H1 (cell line): ENCODE measurements around the gene POLA1. TPM values are rescaled to one million over a fixed set of nuclear protein-coding genes. Genes with fewer than 3 reads are reported as not detected.
A peak's percentile ranks its signal among the peaks of the same experiment; 100 is the strongest.

Experiments
- CTCF ChIA-PET: fragments of 300-600 bp; sonication (Branson Sonifier 250); formaldehyde crosslinking; loops from one replicate; lab custom pipeline; 2021; ENCODE audit not compliant: partially characterized antibody; lab: Charles Lee
- POLR2A ChIA-PET: fragments of 300-600 bp; sonication (Branson Sonifier 250); formaldehyde crosslinking; loops from one replicate; lab custom pipeline; 2021; ENCODE audit warnings: inconsistent platforms; ENCODE audit not compliant: partially characterized antibody; lab: Charles Lee
- DNase-seq, 2 experiments: peaks; one replicate each; pipeline versions ENCODE4 v3.0.0 to v3.0.0-alpha.2; 2010 to 2022; ENCODE audit warnings: low spot score in 2 of 2, low read depth in 1 of 2, mixed read lengths in 1 of 2
- FAIRE-seq: peaks from 2 replicates; lab custom pipeline; 2011; peaks lifted over from hg19 to GRCh38; lab: Jason Lieb, UNC
- H2AFZ ChIP-seq: 2 replicates; pipeline ENCODE4 v1.8.1; 2012; ENCODE audit warnings: low read length, inconsistent platforms
- H2AK5ac ChIP-seq: 2 replicates; pipeline ENCODE4 v1.6.1; 2013; ENCODE audit warnings: low read depth, low read length
- H2BK120ac ChIP-seq: replicated peaks from 2 replicates; pipeline ENCODE3; 2013; ENCODE audit warnings: low read depth, low read length, inconsistent platforms
- H2BK12ac ChIP-seq: 2 replicates; pipeline ENCODE4 v1.6.1; 2013; ENCODE audit warnings: low read depth, low read length
- H2BK15ac ChIP-seq: 2 replicates; pipeline ENCODE4 v1.6.1; 2013; ENCODE audit warnings: low read length
- H2BK20ac ChIP-seq: 2 replicates; pipeline ENCODE4 v1.6.1; 2013; ENCODE audit warnings: low read length
- H2BK5ac ChIP-seq: 2 replicates; pipeline ENCODE4 v1.6.1; 2013; ENCODE audit warnings: low read depth, low read length
- H3K14ac ChIP-seq: 2 replicates; pipeline ENCODE4 v1.6.1; 2013; ENCODE audit warnings: inconsistent platforms; ENCODE audit not compliant: insufficient read length
- H3K18ac ChIP-seq: 2 replicates; pipeline ENCODE4 v1.6.1; 2013; ENCODE audit warnings: low read length; ENCODE audit errors: extremely low read depth
- H3K23ac ChIP-seq: 2 replicates; pipeline ENCODE4 v1.6.1; 2013; ENCODE audit warnings: inconsistent platforms; ENCODE audit not compliant: insufficient read length
- H3K23me2 ChIP-seq: 2 replicates; pipeline ENCODE4 v1.6.1; 2013; ENCODE audit warnings: low read depth, low read length
- H3K27ac ChIP-seq: 2 replicates; pipeline ENCODE4 v1.6.1; 2011; ENCODE audit warnings: low read depth, low read length, inconsistent platforms
- H3K27me3 ChIP-seq, 4 experiments: replicated peaks in 1 of 4; 1 replicate in 1 of 4; 2 replicates in 3 of 4; pipeline versions ENCODE4 v1.6.1 to v1.8.1; 2011 to 2013; ENCODE audit warnings: low read length in 3 of 4, mild to moderate bottlenecking in 3 of 4, inconsistent platforms in 2 of 4, mixed read lengths in 2 of 4, moderate library complexity in 1 of 4; ENCODE audit not compliant: control insufficient read depth in 3 of 4, insufficient read depth in 3 of 4; ENCODE audit errors: extremely low read depth in 1 of 4
- H3K36me3 ChIP-seq, 4 experiments: 2 replicates each; pipeline versions ENCODE4 v1.6.1 to v1.8.1; 2011 to 2013; ENCODE audit warnings: mild to moderate bottlenecking in 4 of 4, low read length in 3 of 4, moderate library complexity in 2 of 4, control low read depth in 1 of 4, inconsistent platforms in 1 of 4; ENCODE audit not compliant: insufficient read depth in 4 of 4, control insufficient read depth in 2 of 4
- H3K4ac ChIP-seq: replicated peaks from 2 replicates; pipeline ENCODE3; 2013; ENCODE audit warnings: low read length, low read depth, mixed read lengths, inconsistent platforms; ENCODE audit not compliant: insufficient read length
- H3K4me1 ChIP-seq, 4 experiments: replicated peaks in 1 of 4; 1 replicate in 1 of 4; 2 replicates in 3 of 4; pipeline versions ENCODE4 v1.6.1 to v1.8.1; 2011 to 2013; ENCODE audit warnings: low read length in 3 of 4, inconsistent platforms in 2 of 4, mixed read lengths in 1 of 4; ENCODE audit not compliant: insufficient read depth in 4 of 4, control insufficient read depth in 3 of 4
- H3K4me2 ChIP-seq, 2 experiments: 2 replicates each; pipeline versions ENCODE4 v1.6.1 to v1.8.1; 2011 to 2013; ENCODE audit warnings: low read depth in 2 of 2, low read length in 2 of 2, control low read depth in 1 of 2, inconsistent platforms in 1 of 2, mild to moderate bottlenecking in 1 of 2; ENCODE audit not compliant: insufficient read depth in 1 of 2
- H3K4me3 ChIP-seq, 4 experiments: fragments of 200-600, 300-600 bp in 1 of 4; sonication (generic), shearing (Covaris generic), sonication (Bioruptor Twin) in 1 of 4; 2 replicates each; pipeline versions ENCODE4 v1.5.1 to v1.8.1; 2011 to 2016; ENCODE audit warnings: low read length in 4 of 4, low read depth in 3 of 4, control low read depth in 2 of 4, inconsistent platforms in 2 of 4, mild to moderate bottlenecking in 2 of 4, mixed read lengths in 1 of 4, moderate library complexity in 1 of 4; ENCODE audit not compliant: insufficient read depth in 2 of 4; ENCODE audit errors: extremely low read depth in 1 of 4
- H3K56ac ChIP-seq: replicated peaks from 2 replicates; pipeline ENCODE3; 2013; ENCODE audit warnings: low read depth, mild to moderate bottlenecking, mixed read lengths, low read length, inconsistent platforms; ENCODE audit not compliant: insufficient read length
- H3K79me1 ChIP-seq: 2 replicates; pipeline ENCODE4 v1.6.1; 2013; ENCODE audit warnings: low read depth, low read length, control low read depth
- H3K79me2 ChIP-seq, 2 experiments: 2 replicates each; pipeline versions ENCODE4 v1.6.1 to v1.8.1; 2012 to 2013; ENCODE audit warnings: low read length in 2 of 2, mild to moderate bottlenecking in 2 of 2, inconsistent platforms in 1 of 2; ENCODE audit not compliant: insufficient read depth in 2 of 2, control insufficient read depth in 1 of 2
- H3K9ac ChIP-seq, 4 experiments: replicated peaks in 1 of 4; 1 replicate in 1 of 4; 2 replicates in 3 of 4; pipeline versions ENCODE4 v1.6.1 to v1.8.1; 2011 to 2013; ENCODE audit warnings: low read depth in 3 of 4, low read length in 3 of 4, control low read depth in 2 of 4, mild to moderate bottlenecking in 2 of 4, moderate library complexity in 2 of 4, inconsistent platforms in 1 of 4; ENCODE audit errors: extremely low read depth in 1 of 4
- H3K9me3 ChIP-seq, 2 experiments: 2 replicates each; pipeline versions ENCODE4 v1.6.1 to v1.8.1; 2012 to 2013; ENCODE audit warnings: mild to moderate bottlenecking in 2 of 2, moderate library complexity in 2 of 2, control low read depth in 1 of 2, inconsistent platforms in 1 of 2, low read depth in 1 of 2, low read length in 1 of 2, mixed read lengths in 1 of 2; ENCODE audit not compliant: insufficient read depth in 2 of 2
- H4K20me1 ChIP-seq, 2 experiments: replicated peaks in 1 of 2; 2 replicates each; pipeline versions ENCODE3 to v1.8.1; 2011 to 2013; ENCODE audit warnings: inconsistent platforms in 2 of 2, low read length in 2 of 2, mild to moderate bottlenecking in 1 of 2; ENCODE audit not compliant: insufficient read depth in 2 of 2, control insufficient read depth in 1 of 2
- H4K5ac ChIP-seq: 2 replicates; pipeline ENCODE4 v1.6.1; 2013; ENCODE audit warnings: low read length, low read depth, mixed read lengths, inconsistent platforms; ENCODE audit not compliant: insufficient read length
- H4K8ac ChIP-seq: 2 replicates; pipeline ENCODE4 v1.8.0; 2013; ENCODE audit warnings: mild to moderate bottlenecking, moderate library complexity, low read length, inconsistent platforms; ENCODE audit not compliant: insufficient read depth; ENCODE audit errors: extremely low read depth
- H4K91ac ChIP-seq: replicated peaks from 2 replicates; pipeline ENCODE3; 2013; ENCODE audit warnings: low read length, mixed read lengths, inconsistent platforms; ENCODE audit not compliant: insufficient read length
- CTCF ChIP-seq, 3 experiments: IDR thresholded peaks; 1 replicate in 2 of 3; 2 replicates in 1 of 3; pipeline versions ENCODE4 v1.5.1 to v1.6.1; 2011; ENCODE audit warnings: low read length in 3 of 3, mild to moderate bottlenecking in 3 of 3, inconsistent platforms in 2 of 3, low read depth in 1 of 3, moderate library complexity in 1 of 3; ENCODE audit not compliant: insufficient read depth in 1 of 3; ENCODE audit errors: control extremely low read depth in 1 of 3
- RAD21 ChIP-seq, 2 experiments: IDR thresholded peaks in 1 of 2; conservative IDR thresholded peaks in 1 of 2; 2 replicates each; pipeline ENCODE4 v1.6.1; 2011; ENCODE audit warnings: low read depth in 2 of 2, low read length in 2 of 2, improper control_type of control experiment in 1 of 2, inconsistent platforms in 1 of 2, mild to moderate bottlenecking in 1 of 2, moderate library complexity in 1 of 2
- SUZ12 ChIP-seq: fragments of 200-600 bp; sonication (generic); IDR thresholded peaks from 2 replicates; pipeline ENCODE4 v1.6.1; 2012; ENCODE audit warnings: mild to moderate bottlenecking, inconsistent platforms, low read length, moderate library complexity, mixed read lengths
- WGBS, 2 experiments: shearing (Covaris generic) in 1 of 2; methylation state at CpG; one replicate each; pipeline versions ENCODE4 v1.1.6 to v1.1.7; 2013 to 2015; ENCODE audit warnings: low lambda C conversion rate in 2 of 2, mixed read lengths in 2 of 2, inconsistent platforms in 1 of 2, low coverage in 1 of 2, missing lambda C conversion rate in 1 of 2; ENCODE audit not compliant: insufficient replicate concordance in 2 of 2, insufficient coverage in 1 of 2, insufficient read length in 1 of 2; ENCODE audit errors: extremely low coverage in 1 of 2, missing lambda C conversion rate in 1 of 2; 5-methylcytosine and 5-hydroxymethylcytosine counted together
- polyA plus RNA-seq, 7 experiments: library from polyadenylated mRNA; depleted of rRNA in 3 of 7; stranded (reverse) in 5 of 7; unstranded in 2 of 7; fragments of >200 nt in 5 of 7; fragments of 200-250 nt in 2 of 7; gene quantifications; 1 replicate in 5 of 7; 2 replicates in 1 of 7; 4 replicates in 1 of 7; pipeline versions ENCODE4 v1.2.1 to v1.2.3, GENCODE V29; 2011 to 2013; ENCODE audit warnings: missing spikeins in 2 of 7, mixed read lengths in 2 of 7
- total RNA-seq: library from RNA; stranded (reverse); fragmentation: NEBNext Ultra II Directional; extraction: Animal tissue kit (Norgen Biotek cat#: 25700); gene quantifications from 2 replicates; pipeline ENCODE4 v1.2.1, GENCODE V29; 2021

Gene POLA1
- total and polyA plus RNA-seq, 2 of the 8 experiments (the other 6 are each of a cell fraction or from before 2014, with no cell fraction given) = 5.6 to 34.9 TPM

- Histone ChIP-seq H3K23me2 (no peaks in the 10 kb centered on the region), H3K4ac (no peak overlapping the region), H4K91ac (no peak overlapping the region), H3K79me2 (no peaks in the 10 kb centered on the region), H3K9ac (no peak overlapping the region), H3K27ac (no peak overlapping the region), H2AFZ (no peak overlapping the region), H2AK5ac (no peak overlapping the region), H3K14ac (no peak overlapping the region), H2BK5ac (no peak overlapping the region), H3K18ac (no peak overlapping the region), H3K56ac (no peak overlapping the region), H3K4me1 (peaks cover 0 to 2% (median 0%) of the 10 kb centered on the region in 4 experiments; a peak in 1 of 7 replicates), H3K4me3 (no peak overlapping the region), H2BK12ac (no peak overlapping the region), H2BK20ac (no peak overlapping the region), H2BK120ac (no peak overlapping the region), H4K5ac (no peak overlapping the region), H3K9me3 (no peaks in the 10 kb centered on the region), H3K23ac (no peak overlapping the region), H3K27me3 (no peaks in the 10 kb centered on the region), H4K8ac (no peak overlapping the region), H2BK15ac (no peak overlapping the region), H4K20me1 (peaks cover 0 to 3% of the 10 kb centered on the region in 2 experiments), H3K4me2 (no peak overlapping the region), H3K79me1 (no peaks in the 10 kb centered on the region), H3K36me3 (peaks cover 0 to 9% (median 0%) of the 10 kb centered on the region in 4 experiments; a peak in 3 of 8 replicates)
- 60% methylated on average over 3 of the region's 3 CpGs; no CpG with 5 or more reads in 1 of the 2 experiments for WGBS, 2 experiments
- FAIRE-seq = no peak
- ChIA-PET CTCF (interaction anchor here (0.6 to 2.8 kb wide), 18 partner anchors 9 to 520 kb away, joined by 3 to 16 read pairs (median 3); no protein-coding TSS in a partner anchor), POLR2A (no interaction called here)
- TF ChIP-seq RAD21 (IDR thresholded peaks at IDR 0.05 in 1 of 2, conservative IDR thresholded peaks at IDR 0.05 in 1 of 2; ENCODE audit: low read depth in 2 of 2, low read length in 2 of 2) (peak; percentile 33 to 43), SUZ12 (no peak), CTCF (IDR thresholded peaks at IDR 0.05; ENCODE audit: control extremely low read depth in 1 of 3, insufficient read depth in 1 of 3, low read depth in 1 of 3, low read length in 3 of 3) (peak in 1 of 3 experiments; percentile 25; a peak in 1 of 4 replicates)
- no peak for DNase-seq
These were observed 144.9 kb downstream of the POLA1 start for GRCh38 chrX:24838629-24839028.
